ENCODE measurements around the gene GLS.
"Not testable (repeated sequence)": the region's sequence is repeated elsewhere in the genome, so short reads cannot be mapped to it uniquely, and the experiment has no call there.

GLS gene

DNA sequence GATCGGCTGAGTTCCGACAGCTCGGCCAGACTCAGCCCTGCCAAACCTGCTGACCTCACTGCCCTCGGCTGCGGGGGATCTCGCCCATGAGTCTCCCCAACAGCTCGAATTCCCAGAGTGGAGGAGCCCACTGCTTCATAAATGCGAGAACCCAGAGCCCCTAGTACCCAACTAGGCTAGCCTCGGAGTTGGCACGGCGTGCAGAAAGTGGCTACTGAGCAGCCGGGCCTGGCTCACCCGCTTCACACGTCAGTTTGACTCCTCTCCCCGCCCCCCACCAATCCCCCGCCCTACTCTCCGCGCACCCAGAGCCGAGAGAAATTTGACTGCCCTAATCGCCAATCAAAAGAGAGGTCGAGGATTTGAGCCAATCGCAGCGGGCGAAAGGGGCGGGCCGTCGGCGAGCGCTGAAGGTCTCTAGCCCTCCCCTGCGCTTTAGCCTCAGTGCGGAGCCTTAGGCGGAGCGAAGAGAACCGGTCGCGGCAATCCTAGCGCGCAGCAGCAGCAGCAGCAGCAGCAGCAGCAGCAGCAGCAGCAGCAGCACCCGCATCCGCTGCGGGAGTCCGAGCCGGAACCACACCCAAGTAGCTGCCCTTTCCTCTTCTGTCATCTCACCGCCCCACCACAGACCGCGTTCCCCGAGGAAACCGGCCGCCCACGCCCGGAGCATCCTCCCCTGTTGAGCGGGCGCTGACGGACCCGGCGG, at the start of gene GLS:
TSS of gene GLS (plus strand) at position 444 of the 706 bp plus-strand sequence. CDS start 264 bp downstream, outside the sequence.
- peak; percentile 98 for DNase-seq

DNA sequence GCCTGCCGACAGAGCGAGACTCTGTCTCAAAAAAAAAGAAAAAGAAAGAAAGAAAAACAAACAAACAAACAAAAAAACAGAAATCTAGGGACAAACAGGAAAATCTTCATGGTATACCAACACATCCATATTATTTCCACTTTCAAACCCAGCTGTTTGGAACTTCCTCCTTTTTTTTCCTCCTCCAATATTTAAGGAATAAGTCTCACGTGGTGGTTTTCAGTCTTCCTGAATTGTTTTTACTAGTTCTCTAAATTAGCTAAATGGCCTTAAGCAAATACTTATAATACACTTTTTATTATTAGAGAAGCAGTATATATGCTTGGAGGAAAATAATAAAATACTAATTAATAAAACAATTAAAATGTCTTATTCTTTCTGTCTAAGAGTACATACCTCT, 48.7 kb upstream of the GLS start:
- DNase-seq = no peak

DNA sequence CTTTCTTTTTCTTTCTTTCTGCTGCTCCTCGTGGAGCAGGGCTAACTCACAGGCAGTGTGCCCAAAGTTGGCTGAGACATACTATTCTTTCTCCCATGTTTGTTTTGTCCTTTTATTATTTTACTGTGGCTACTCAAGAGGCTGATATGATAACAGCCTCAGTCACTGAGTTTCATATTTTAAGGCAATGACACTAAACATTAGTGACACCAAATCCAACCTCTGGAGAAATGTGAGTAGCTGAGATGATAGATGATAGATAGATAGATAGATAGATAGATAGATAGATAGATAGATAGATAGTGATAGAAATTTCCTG, 45.8 kb upstream of the GLS start:
- no peak for DNase-seq

DNA sequence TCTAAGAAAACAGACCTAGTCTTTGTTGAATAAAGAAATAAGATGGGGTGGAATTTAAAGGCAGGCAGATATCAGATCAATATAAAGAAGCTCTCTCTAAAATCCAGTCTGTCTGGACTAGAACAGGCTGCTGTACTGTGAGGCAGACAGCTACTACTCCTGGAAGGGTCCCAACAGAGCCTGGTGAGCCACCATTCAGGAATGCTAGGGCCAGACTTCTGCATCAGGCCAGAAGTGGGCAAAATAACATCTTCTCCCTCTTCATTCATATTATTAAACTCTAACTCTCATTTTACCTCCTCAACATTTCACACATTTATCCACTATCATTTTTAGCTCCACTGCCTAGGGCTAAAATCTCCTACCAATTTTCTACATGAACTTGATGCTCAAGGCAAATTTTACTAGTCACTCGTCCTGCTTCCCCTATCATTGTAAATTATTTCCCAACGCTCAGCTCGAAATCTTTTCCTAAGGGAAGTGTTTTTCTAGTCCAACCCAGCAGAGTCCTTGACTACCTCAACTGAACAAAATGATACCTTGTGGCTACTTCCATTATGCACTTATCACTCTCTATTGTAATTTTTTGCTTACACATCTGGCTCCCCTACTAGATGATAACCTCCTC, 45.2 kb upstream of the GLS start:
- peak; percentile 91 for DNase-seq

DNA sequence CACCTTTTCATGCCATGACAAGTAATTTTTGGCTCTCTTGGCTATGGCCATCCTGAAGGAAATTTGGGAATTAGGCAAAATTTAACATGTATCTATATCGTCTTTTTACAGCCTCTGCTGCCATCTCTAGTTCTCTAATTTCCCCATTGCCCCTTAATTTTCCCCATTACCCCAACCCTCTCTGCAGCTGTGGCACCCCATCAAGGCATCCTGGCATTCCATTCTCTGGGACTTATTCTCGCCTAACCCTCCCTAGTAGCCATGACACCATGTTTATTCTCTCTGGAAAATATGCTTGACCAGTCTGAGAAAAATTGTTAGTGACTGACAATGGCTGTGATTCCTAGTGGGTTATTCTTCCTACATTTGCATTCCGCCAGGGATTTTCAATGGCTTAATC, 43.9 kb upstream of the GLS start:
- no peak for DNase-seq

DNA sequence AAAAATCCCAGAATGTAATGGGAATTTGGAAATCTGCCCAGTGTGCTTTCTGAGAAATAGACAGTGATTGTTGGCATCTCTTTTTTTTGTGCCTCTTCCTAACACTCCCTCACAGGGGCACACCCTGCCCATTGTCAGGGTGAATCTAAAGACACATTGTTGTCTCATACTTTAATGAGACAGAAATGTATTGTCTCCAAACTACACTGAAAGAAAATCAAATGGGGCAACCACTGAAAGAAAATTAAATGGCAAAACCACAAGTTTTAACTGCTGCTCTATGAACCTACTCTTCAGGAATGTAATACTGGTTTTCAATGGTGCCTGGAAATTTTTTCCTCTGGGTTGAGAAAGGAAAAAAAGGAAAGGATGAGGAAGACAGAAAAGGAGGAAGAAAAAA, 43.2 kb upstream of the GLS start:
- peak; percentile 78 for DNase-seq

DNA sequence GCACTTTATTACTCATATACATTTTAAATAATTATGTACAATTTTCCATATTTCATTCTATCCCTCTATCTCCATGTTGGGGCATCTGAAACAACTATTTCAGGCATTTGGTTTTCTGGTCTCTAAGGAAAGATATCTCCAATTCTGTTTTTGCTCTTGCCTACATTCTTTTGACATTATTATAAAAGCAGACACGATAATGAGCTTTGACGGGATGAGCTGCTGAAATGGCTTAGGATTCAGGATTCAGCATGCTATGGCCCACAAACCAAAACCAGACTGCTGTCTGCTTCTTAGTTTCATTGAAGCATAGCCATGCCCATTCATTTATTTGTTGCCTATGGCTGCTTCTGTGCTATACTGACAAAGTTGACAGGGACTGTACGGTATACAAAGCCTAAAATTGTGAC, 42.7 kb upstream of the GLS start:
- DNase-seq = peak; percentile 61

DNA sequence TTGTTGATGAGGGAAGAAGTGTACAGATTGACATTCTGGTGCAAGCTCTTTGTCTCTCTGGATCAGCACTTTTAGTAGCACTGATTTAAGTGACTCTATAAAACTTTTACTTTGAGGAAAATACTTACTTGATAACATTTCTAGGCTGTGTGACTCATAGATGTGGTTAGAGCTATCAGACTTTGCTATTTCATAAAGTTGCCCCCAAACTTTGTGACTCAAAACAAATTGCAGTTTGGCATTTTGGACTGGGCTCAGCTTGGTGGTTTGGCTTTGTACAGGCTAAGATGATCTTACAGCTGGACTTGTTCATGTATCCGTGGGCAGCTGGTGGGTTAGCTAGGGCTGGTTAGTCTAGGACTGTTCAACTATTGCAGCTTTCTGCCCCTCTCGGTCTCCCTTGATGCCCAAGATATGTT, 42.1 kb upstream of the GLS start:
- DNase-seq = peak; percentile 91

DNA sequence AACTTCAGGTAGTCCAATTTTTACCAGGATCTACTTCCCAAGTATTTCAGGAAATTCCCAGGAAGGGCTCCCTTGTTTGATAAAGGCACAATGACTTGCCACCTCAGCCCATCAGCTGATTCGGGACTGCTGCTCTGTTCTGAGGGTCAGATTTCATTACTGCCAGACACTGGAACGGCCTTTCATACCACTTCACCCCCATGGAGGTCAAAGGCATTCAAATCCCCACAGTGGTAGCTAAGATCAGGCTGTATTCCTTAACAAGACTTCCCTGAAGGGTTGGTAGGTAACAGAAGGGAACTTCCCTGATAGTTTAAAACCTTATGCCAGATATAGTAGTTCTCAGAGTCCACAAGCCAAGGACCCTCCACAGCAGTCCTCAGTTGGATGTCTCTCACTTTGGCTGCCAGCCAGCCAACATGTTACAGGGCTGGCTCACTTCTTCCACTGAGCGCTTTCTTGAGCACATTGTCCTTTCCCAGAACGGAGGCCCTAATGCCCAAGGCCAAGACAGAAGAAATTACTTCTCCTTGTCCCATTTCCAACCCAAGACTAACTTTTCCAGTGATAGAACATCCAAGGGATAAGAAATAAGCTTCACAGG, 40.0 kb upstream of the GLS start:
- DNase-seq = no peak

DNA sequence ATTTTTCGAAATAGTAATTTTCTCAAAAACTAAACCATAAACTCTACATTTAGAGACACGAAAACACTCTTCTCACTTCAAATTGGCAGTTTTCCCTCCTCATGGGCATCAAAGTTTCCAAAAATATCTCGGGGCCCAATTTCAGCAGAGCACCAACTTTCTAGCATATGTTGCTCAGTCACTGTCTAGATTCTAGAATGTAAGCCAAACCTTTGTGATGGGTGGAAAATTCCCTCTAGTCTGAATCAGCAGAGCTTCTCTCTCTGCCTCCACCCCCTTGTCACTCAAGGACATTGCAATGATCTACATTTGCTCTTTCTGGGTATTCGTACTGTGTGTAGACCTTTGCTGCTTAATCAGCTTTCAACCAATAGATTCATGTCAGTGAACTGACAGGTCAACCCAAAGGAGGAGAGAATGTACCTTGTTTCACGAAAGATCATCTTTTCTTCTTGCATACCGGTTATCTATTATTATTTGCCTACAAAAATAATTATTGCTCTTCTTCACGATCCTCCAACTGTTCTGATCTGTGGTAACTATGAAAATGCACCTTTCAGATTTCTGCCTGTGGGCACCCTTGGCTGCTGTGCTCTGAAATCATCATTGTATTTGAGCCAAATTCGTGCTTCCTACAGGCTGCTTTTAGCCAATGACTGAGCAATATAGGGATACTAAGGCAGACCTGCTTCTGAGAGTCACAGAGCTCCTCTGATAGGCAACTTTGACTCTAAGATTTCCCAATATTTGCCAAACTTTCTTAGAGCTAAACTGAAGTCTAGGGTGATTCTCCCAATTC, 38.7 kb upstream of the GLS start:
- peak; percentile 39 for DNase-seq

DNA sequence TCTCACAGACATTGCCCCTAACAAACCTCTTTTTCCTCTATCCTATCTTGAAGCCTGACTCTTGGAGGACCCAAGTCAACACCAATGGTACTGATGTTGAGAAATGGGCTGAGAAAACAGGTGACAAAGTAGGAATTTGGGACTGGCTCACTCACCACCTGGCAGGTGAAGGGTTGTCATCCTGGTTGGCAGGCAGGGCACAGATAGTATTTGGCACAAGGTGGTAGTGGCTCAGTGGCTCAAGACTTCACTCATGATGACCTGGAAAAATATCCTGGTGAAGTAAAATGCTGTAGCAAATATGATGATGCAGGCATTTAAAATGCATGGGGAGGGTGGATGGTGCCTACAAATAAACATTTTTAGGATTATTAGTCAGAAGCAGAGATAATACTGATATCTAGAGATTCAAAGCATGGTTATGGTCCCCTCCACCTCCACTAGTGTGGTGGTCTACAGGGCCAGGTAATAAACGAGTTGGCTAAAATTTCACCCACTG, 38.0 kb upstream of the GLS start:
- DNase-seq = no peak

DNA sequence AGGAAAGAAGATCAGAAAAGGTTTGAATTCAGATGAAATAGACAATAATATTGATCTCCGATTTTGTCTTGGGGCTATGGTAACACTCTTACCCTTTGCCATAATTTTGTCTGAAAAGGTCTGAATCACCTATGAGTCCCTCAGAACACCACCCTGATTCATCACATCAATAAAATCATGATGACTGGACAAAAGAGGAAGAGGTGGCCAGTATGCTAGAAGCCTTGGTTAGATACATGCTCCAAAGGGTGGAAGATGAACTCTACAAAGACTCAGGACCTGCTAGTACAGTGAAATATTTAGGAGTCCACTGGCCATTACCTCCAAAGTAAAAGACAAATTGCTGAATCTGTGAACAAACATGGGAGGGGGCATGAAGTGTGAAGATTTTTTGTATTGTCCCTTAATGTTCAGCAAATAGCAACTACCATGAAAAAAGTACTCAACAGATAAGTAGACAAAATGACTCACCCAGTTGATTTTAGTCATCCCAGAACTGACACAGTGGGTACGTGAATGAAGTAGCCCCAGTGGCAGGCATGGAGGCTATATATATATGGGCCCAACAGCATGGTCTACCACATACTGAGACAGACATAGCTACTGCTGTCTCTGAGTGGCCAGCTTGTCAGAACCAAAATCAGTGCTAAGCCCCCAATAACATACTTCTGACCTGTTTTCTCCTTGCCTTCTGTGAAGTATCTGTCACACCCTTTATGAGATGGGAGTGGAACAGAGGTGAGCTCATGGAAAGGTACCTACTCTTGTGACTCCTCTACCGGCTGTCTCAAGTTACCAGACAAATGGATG, 36.5 kb upstream of the GLS start:
- peak; percentile 65 for DNase-seq

DNA sequence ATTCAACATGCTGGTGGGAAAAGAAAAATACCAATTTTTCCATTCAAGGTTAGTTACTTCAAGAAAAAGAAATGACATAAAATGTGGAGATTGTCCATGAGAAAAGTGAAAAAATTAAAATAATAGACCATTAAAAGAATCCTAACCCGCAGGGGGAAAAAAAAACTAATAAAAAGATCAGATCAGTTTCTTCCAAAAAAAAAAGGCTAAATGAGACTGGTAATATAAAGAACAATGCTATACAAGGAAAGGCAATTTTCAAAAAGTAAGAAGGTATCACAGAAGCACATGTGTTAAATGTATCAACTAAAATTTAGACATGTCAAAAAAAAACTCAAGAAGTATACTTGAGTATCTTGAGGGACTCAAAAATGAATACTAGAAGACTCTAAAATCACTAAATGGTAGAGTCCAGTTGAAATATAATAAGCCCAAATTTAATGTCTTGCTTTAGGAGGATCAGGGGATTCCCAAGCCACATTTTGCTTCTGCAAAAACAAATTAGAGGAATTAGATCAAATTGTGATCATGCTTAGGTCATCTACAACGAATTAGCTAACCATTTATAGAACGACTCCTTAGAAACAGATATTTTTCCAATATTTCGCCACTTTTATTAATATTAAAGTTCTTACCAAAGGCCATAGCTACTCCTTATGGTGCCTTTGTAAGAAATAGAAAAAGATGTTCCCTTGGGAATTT, 35.8 kb upstream of the GLS start:
- no peak for DNase-seq

DNA sequence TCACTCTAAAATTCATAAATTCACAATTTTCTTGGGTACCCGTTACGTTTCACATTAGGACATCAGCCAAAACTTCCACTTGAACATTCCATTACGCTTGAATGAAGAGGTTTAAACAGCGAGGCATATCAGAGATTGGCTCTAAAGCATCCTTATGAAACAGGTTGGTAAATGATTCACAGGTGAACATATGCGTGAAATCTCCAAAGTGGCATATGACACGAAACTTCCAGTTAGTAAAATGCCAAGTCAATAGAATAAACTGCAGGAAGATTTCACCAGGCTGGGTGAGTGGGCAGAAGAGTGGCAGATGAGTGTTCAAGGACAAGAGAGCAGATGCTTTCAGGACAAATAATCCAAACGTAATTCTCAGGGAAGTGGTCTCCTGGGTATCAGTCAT, 33.9 kb upstream of the GLS start:
- DNase-seq = no peak

DNA sequence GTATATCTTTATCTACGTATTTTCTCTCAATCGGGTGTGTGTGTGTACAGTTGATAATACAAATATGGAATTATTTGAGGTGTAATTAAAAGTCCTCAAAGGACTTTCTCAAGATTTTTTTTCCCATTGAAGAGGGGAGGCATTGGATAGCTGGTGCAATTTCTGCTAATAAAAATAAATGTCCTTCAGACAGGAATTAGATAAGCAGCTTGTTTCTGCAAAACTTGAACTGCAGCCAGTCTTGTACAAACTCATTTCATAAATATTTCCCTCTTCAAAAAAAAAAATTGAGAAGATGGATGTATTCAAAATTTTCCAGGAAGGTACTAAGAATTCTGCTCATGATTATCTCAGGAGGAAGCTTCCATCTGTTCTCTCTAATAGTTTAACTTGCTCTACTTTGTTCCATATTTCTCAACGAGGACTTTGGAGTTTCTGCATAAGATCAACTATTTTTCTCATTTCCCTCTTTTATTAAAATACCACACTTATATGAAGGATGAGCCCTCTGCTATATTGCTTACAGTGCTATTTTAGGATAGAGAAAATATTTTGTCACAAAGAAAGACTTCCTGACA, 33.0 kb upstream of the GLS start:
- peak; percentile 55 for DNase-seq

DNA sequence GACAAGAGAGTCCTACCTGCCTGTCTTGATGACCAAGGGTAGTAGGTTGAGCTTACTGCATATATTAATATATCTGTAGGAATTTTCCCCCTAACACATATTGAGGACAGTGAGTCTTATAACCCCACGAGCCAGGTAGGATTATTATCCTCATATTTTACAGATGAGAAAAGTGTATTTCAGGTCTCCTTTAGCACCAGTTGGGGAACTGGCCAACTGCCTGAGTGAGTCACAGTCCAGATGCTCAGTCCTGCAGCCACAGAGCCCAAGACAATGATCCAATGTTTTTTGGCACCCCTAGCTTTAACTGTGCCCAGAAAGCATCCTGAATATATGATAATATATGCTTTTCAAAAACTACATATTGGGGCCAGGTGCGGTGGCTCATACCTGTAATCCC, 30.8 kb upstream of the GLS start:
- peak; percentile 82 for DNase-seq

DNA sequence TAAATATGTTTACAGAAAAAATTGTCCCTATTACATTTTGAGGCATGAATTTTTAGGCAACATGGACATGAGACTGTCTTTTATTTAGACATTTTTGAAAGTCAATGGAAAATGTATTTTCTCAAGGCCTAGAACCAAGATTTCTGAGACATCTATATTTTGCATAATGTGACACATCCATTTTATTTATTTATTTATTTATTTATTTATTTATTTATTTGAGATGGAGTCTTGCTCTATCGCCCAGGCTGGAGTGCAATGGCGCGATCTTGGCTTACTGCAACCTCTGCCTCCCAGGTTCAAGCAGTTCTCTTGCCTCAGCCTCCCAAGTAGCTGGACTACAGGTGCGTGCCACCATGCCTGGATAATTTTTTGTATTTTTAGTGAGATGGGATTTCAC, 27.6 kb upstream of the GLS start:
- DNase-seq = not testable (repeated sequence)

DNA sequence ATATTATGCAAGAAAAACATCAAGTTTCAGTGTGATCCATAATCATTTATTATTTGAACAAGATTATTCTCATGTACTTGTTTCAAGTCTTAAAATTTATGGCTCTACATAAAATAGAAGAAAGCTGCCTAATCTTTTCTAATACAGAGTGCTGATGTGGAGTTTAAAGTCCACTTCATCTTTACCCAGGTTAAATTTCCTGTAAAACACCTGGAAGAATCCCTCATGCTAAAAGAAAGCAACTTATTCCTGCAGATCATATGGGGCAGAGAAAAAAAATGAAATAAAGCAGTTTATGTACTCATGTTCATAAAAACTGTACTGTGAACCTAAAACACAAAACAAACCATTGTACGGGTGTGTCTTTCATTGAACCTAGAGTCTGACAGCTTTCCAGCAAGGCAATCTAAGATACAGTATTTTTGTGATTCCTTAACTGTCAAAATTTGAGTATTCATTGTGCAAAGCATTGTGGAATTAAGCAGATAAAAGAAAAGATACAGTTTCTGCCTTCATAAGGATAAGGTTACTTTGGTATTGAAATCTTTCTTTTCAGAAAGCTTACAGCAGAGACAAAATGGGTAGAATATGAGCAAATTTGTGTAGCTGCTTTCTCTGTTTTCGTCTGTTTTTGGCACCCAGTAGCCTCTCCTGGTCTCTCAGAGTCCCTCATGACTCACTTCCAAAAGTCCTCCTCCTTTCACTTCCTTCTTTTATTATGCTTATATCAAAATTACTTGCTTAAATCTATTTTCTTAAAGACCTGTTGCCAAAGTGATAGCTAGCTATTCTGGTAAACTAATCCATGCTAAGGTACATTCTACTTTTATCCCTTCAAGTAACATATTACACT, 26.9 kb upstream of the GLS start:
- DNase-seq = no peak

DNA sequence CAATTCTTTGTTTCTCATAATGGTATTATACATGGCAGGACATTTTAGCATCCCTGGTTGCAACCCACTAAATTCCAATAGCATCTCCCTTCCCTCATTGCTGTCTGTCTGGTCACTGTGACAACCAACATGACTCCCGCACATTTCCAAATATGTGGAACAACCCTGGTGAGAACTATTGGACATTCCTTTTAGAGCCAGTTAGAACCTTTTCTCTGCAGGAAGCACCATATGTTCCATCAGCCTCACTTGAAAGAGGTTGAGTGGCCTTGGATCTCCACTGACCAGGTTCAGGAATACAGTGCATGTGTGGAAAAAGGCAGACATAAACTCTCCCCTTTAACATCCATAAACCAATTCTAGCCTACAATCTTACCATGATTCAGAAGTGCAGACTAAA, 25.9 kb upstream of the GLS start:
- no peak for DNase-seq

DNA sequence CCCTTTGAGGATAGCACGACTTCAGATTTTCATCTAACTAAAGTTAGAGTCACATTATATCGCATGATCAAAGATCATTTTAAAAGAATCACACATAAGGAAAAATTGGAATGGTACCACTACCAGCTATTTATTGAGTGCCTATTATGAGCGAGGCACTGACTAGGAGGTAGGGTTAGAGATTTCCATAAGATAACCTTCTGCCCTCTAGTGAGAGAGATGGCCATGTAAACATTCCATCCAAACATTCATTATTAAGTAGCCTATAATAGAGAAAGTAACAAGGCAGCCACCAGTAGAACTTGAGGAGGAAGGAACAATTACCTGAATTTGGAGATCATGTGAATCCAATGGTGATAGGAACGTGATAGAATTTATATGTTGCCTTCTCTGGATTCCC, 25.4 kb upstream of the GLS start:
- DNase-seq = no peak

DNA sequence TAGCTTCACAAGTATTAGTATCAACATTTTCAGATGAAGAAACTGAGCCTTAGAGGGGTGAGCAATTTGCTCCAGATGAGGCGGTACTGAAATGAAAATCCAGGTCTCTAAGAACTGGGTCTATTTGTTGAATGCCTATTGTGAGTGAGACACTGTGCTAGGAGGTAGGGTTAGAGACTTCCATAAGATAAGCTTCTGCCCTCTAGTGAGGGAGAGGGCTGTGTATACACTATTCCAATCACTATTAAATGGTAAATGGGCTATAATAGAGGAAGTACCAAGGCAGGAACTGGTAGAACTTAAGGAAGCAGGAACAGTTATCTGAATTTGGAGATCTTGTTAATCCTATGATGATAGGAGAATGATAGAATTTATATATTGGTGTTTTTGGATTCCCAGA, 23.6 kb upstream of the GLS start:
- DNase-seq = no peak
